Motor neuron (in vitro differentiated cells): ENCODE data around the gene NPAS3. TPM values are rescaled to one million over a fixed set of nuclear protein-coding genes. Genes with fewer than 3 reads are reported as not detected.

Experiments used
- ATAC-seq, 8 experiments: fragments of 200-7000 bp; cut with Tn5 transposase; replicated peaks in 6 of 8; 2 replicates each; pipeline ENCODE4 v1.8.0; 2021; ENCODE audit warnings: mild to moderate bottlenecking in 8 of 8, moderate library complexity in 8 of 8
- H3K27ac ChIP-seq, 2 donors: fragments of 250-450 bp; sonication (Bioruptor Pico); 2 replicates each; pipeline ENCODE4 v1.9.0; 2021; ENCODE audit warnings: antibody characterized with exemption in 2 of 2, mild to moderate bottlenecking in 2 of 2, moderate library complexity in 1 of 2
- H3K4me1 ChIP-seq, 2 donors: fragments of 250-450 bp; sonication (Bioruptor Pico); replicated peaks in 1 of 2; 2 replicates each; pipeline ENCODE4 v1.6.1; 2021; ENCODE audit warnings: antibody characterized with exemption in 2 of 2, mild to moderate bottlenecking in 2 of 2, moderate library complexity in 1 of 2
- H3K4me3 ChIP-seq, 5 donors: fragments of 250-450 bp; sonication (Bioruptor Pico); 2 replicates each; pipeline ENCODE4 v1.9.0; 2021; ENCODE audit warnings: antibody characterized with exemption in 5 of 5, mild to moderate bottlenecking in 5 of 5, moderate library complexity in 4 of 5
- WGBS, 10 experiments: fragments of 450-650 bp; shearing (Covaris generic); methylation state at CpG; one replicate each; pipeline ENCODE4 v1.0.0; 2022; 5-methylcytosine and 5-hydroxymethylcytosine counted together
- in situ Hi-C, 9 experiments: fragments of 400-800 bp; cut with MboI; loops; one replicate each; pipeline ENCODE4 v1.15.0; 2021; ENCODE audit warnings: low sequenced_read_pairs in 9 of 9, low pct_unique_long_range_greater_than_20kb in 2 of 9; ENCODE audit not compliant: unreplicated experiment in 9 of 9
- total RNA-seq, 8 experiments: library from RNA; unstranded; fragments of 300-600 nt; gene quantifications; 2 replicates each; pipeline versions ENCODE4 v1.2.3 to v1.2.4, GENCODE V29; 2022

The NPAS3 gene
- total RNA-seq, 8 experiments from 2014 or later = 0.22 to 45.8 (median 11.7) TPM; not detected in 1

GRCh38 chr14:33165926-33166289 is 227.2 kb downstream of the NPAS3 start:
- peak in 5 of 8 experiments; percentile 40 to 73 (median 64) for ATAC-seq
- Histone ChIP-seq H3K4me1 (peaks cover 31 to 41% of the 10 kb centered on the region in 2 donors), H3K27ac (peak overlapping the region in 1 of 2 donors; percentile 52), H3K4me3 (no peak overlapping the region)
- WGBS, 10 experiments = 40 to 93% (median 56%) methylated on average over 1 to 5 of the region's 5 CpGs; no CpG with 5 or more reads in 3 of the 10 experiments
- in situ Hi-C loops = no loop called here

- no peak for ATAC-seq
- peaks cover 0 to 2% of the 10 kb centered on the region in 2 donors for H3K4me1 ChIP-seq
- in situ Hi-C loops = no loop called here
- no peak overlapping the region for H3K27ac ChIP-seq
- H3K4me3 ChIP-seq = no peak overlapping the region
Measured at GRCh38 chr14:33175951-33176350, 237.3 kb downstream of the NPAS3 start.

DNA sequence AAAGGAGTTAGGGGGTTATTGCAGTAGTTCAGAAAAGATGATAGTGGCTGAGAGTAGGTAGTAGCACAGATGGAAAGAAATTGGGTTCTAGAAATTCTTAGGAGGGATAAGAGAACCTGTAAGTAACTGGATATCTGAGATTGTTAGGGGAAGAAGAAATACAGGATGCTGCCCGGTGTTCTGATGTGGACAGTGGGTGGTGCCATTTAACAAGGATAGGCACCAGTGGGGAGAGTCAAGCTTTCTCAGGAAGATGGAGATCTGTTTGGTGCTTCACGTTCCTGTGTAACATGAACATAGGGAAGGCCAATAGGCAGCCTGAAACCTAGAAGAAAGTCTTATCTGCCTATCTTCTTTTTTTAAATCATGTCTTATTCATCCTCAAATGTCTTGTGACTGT is 245.9 kb downstream of the NPAS3 start:
- in situ Hi-C loops = no loop called here
- Histone ChIP-seq H3K4me1 (peaks cover 0 to 16% of the 10 kb centered on the region in 2 donors), H3K27ac (no peak overlapping the region), H3K4me3 (no peak overlapping the region)
- peak in 1 of 8 experiments; percentile 77 for ATAC-seq
- whole genome bisulfite sequencing, 10 experiments = 17 to 100% (median 71%) methylated on average over 1 to 2 of the region's 2 CpGs; no CpG with 5 or more reads in 2 of the 10 experiments

- no peak overlapping the region for H3K27ac ChIP-seq
- peaks cover 0 to 17% of the 10 kb centered on the region in 2 donors for H3K4me1 ChIP-seq
- no peak overlapping the region for H3K4me3 ChIP-seq
- ATAC-seq = peak in 5 of 8 experiments; percentile 33 to 48 (median 36)
- in situ Hi-C loops = no loop called here
Measured at GRCh38 chr14:33186656-33187055, 248.0 kb downstream of the NPAS3 start.

DNA sequence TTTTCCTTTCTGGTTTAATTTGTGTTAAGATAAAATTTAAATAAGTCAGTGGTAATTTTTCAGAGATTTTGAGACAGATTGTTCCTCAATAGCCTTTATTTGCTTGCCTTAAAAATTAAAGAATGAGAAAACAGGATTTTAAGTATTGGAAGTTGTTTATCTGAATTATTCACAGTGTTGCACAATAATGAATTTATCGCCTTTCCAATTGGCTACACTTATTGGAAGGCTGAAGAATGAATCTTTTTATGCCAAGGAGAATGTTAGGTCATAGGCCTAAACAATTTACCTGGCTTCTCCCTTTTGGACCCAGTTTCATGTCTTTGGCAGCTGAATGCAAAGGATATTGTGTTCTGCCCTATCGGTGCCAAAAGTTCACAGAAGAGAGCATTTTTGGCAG is 250.2 kb downstream of the NPAS3 start:
- WGBS, 10 experiments = 56 to 100% (median 94%) methylated on average over 1 to 2 of the region's 2 CpGs; no CpG with 5 or more reads in 2 of the 10 experiments
- in situ Hi-C loops = no loop called here
- H3K27ac ChIP-seq = no peak overlapping the region
- H3K4me1 ChIP-seq = peaks cover 0 to 10% of the 10 kb centered on the region in 2 donors
- no peak for ATAC-seq
- H3K4me3 ChIP-seq = no peak overlapping the region

- no peak for ATAC-seq
- Histone ChIP-seq H3K4me3 (no peak overlapping the region), H3K27ac (no peak overlapping the region), H3K4me1 (peaks cover 4 to 16% of the 10 kb centered on the region in 2 donors)
- in situ Hi-C loops = no loop called here
Measured at GRCh38 chr14:33191855-33192254, 253.2 kb downstream of the NPAS3 start.

DNA sequence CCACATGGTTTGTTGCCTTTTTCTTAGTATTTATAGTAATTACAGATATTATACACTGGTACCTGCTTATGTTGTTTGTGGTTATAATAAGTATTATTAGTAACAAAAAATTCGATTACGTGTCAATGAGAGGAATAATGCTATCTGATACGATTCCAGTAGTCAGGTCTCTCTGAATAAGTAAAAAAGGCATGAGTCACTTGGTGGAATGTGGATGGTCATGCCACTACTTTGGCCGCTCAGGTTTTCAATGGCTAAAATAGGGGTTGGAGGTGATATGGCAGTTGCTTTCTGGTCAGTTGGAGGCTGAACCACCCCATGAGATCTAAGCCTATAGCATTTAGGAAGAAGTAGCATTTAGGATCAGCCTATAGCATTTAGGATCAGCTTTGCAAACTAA is 255.9 kb downstream of the NPAS3 start:
- 71 to 100% (median 94%) methylated on average over 3 to 4 of the region's 4 CpGs; no CpG with 5 or more reads in 2 of the 10 experiments for WGBS, 10 experiments
- Histone ChIP-seq H3K4me1 (peaks cover 12 to 17% of the 10 kb centered on the region in 2 donors), H3K4me3 (no peak overlapping the region), H3K27ac (no peak overlapping the region)
- ATAC-seq = no peak
- in situ Hi-C loops = no loop called here

DNA sequence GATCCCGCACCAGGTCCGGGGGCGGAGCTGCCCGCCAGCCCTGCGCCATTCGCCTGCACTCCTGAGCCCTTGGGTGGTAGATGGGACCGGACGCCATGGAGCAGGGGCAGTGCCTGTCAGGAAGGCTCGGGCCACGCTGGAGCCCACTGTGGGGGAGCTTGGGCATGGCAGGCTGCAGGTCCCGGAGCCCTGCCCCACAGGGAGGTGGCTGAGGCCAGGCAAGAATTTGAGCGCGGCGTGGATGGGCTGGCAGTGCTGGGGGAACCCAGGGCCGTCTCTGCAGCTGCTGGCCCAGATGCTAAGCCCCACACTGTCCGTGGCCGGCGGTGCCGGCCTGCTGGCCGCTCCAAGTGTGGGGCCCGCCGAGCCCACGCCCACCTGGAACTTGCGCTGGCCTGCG is 260.0 kb downstream of the NPAS3 start:
- Histone ChIP-seq H3K27ac (no peak overlapping the region), H3K4me1 (peaks cover 12% of the 10 kb centered on the region in 2 donors), H3K4me3 (no peak overlapping the region)
- in situ Hi-C loops = no loop called here
- no peak for ATAC-seq
- 83 to 98% (median 93%) methylated on average over 1 to 7 of the region's 25 CpGs; no CpG with 5 or more reads in 6 of the 10 experiments for WGBS, 10 experiments

- WGBS, 10 experiments = 58 to 100% (median 80%) methylated on average over 1 to 2 of the region's 2 CpGs; no CpG with 5 or more reads in 3 of the 10 experiments
- in situ Hi-C loops = loop anchor here in 1 of 9 experiments (25.0 kb wide), 1 partner anchor 586 kb away; no protein-coding TSS in a partner anchor
- H3K4me1 ChIP-seq = peaks cover 12% of the 10 kb centered on the region in 2 donors
- ATAC-seq = peak in 1 of 8 experiments; percentile 14
- H3K4me3 ChIP-seq = no peak overlapping the region
- H3K27ac ChIP-seq = no peak overlapping the region
Measured at GRCh38 chr14:33201116-33201515, 262.4 kb downstream of the NPAS3 start.

DNA sequence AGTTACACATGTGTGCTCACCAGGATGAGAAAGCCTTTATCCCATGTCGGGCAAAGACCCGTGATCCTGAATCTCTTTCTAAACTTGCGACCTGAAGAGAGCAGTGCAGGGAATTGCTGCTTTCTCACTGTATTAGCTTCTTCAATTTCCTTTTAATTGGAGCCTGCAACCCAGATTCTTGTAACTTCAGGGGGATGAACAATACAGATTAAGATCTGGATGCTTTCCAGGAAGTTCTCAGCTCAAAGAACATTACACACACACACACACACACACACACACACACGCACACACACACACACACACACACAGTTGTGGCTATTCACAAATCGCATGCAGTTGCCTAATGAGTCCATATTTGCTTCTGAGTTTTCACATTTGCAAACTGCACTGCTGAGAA is 268.3 kb downstream of the NPAS3 start:
- Histone ChIP-seq H3K27ac (no peak overlapping the region), H3K4me3 (no peak overlapping the region), H3K4me1 (peaks cover 28 to 32% of the 10 kb centered on the region in 2 donors)
- ATAC-seq = peak in 5 of 8 experiments; percentile 18 to 44 (median 31)
- in situ Hi-C loops = loop anchor here in 1 of 9 experiments (25.0 kb wide), 1 partner anchor 580 kb away; no protein-coding TSS in a partner anchor
- 0 to 92% (median 66%) methylated on average over 1 to 4 of the region's 5 CpGs; no CpG with 5 or more reads in 3 of the 10 experiments for WGBS, 10 experiments

DNA sequence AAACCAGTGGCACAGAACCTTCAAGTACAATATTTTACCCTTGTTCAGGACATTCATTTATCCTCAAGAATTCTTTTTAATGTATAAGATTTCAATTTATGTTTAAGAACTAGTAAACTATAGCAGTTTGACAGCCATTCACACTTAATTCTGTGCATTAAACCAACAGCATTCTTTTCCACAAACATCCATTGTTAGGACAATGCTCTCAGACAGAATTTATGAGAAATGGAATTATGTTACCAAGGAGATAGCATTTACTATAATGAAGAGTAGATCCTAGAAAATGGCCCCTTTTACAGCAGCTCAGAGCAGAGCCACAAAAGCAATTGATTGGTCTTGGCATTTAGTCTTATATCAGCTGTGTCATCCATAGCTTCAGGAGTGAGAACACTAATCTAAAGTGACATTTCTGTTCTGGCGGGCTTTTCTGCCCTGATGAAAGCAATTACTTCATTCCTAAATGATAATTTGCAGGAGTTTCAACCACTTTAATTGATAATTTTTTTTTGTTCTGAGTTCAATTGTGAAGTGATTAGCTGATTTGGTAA is 268.9 kb downstream of the NPAS3 start:
- in situ Hi-C loops = loop anchor here in 1 of 9 experiments (25.0 kb wide), 1 partner anchor 580 kb away; no protein-coding TSS in a partner anchor
- no peak overlapping the region for H3K27ac ChIP-seq
- ATAC-seq = peak in 5 of 8 experiments; percentile 81 to 92 (median 87)
- 43 to 100% (median 55%) methylated on average over 1 of the region's 1 CpG; no CpG with 5 or more reads in 4 of the 10 experiments for WGBS, 10 experiments
- peaks cover 28 to 32% of the 10 kb centered on the region in 2 donors for H3K4me1 ChIP-seq
- H3K4me3 ChIP-seq = no peak overlapping the region

GRCh38 chr14:33210311-33210710 is 271.6 kb downstream of the NPAS3 start:
- peaks cover 28 to 32% of the 10 kb centered on the region in 2 donors for H3K4me1 ChIP-seq
- H3K4me3 ChIP-seq = no peak overlapping the region
- no peak overlapping the region for H3K27ac ChIP-seq
- in situ Hi-C loops = loop anchor here in 1 of 9 experiments (25.0 kb wide), 1 partner anchor 577 kb away; no protein-coding TSS in a partner anchor
- no peak for ATAC-seq

GRCh38 chr14:33218026-33218425 is 279.3 kb downstream of the NPAS3 start:
- whole genome bisulfite sequencing, 10 experiments = 32 to 92% (median 75%) methylated on average over 1 to 2 of the region's 2 CpGs; no CpG with 5 or more reads in 1 of the 10 experiments
- in situ Hi-C loops = loop anchor here in 1 of 9 experiments (25.0 kb wide), 1 partner anchor 569 kb away; no protein-coding TSS in a partner anchor
- Histone ChIP-seq H3K4me1 (peaks cover 0 to 9% of the 10 kb centered on the region in 2 donors), H3K27ac (no peak overlapping the region), H3K4me3 (no peak overlapping the region)
- no peak for ATAC-seq

GRCh38 chr14:33219957-33220356 is 281.3 kb downstream of the NPAS3 start:
- ATAC-seq = no peak
- in situ Hi-C loops = loop anchor here in 1 of 9 experiments (25.0 kb wide), 1 partner anchor 567 kb away; no protein-coding TSS in a partner anchor
- Histone ChIP-seq H3K27ac (no peak overlapping the region), H3K4me1 (peaks cover 0 to 9% of the 10 kb centered on the region in 2 donors), H3K4me3 (no peak overlapping the region)
- WGBS, 10 experiments = 38 to 100% (median 86%) methylated on average over 1 to 4 of the region's 4 CpGs
